ENCODE results near the gene PEX11B.

The PEX11B gene

GRCh38 chr1:145918144-145918991, at the start of gene PEX11B:
TSS of gene PEX11B (minus strand) at chr1:145918717. CDS start at chr1:145918688, 29 bp downstream.
- peak; percentile 86 for FAIRE-seq
- DNase-seq (ENCODE audit: insufficient read length, low spot score) = peak; percentile 67

DNA sequence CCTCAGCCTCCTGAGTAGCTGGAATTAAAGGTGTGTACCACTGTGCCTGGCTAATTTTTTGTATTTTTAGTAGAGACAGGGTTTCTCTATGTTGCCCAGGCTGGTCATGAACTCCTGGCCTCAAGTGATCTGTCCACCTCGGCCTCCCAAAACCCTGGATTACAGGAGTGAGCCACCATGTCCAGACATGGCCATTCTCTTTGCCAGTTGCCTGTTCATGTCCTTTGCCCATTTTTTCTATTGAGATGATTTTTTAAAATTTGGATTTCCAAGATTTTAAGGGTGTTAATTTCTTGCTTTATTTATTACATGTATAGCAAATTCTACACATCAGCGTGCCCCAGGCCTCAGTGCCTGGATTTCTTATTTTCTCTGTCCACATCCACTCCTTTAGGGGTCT, 48.8 kb upstream of the PEX11B start:
- FAIRE-seq (no peak), DNase-seq (ENCODE audit: insufficient read length, low spot score) (no peak)

DNA sequence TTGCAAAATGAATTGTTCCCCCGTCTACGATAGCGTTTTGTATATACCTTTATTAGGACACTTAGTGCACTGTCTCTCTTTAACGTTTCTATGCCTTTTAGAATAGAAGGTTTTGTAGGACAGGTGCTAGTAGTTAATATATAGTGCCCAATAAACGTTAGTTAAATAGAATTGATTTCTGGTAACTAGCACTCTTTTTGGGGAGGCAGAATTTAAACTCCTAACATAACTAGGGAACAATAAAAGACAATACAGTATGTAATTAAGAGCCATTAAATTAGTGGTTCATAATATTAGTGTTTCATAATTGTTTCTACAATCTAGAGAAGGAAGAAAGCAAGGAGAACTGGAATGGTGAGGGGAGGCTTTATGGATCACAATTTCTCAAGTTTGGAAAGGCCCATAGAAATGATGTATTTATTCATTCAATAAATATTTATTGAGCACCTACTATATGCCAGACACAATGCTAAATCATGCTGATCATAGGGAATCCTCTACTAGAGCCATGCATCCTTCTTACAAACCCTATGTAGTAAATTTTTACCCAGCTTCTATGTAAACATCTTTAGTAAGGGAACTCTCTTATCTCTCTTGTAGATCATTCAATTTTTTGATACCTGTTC, 46.7 kb upstream of the PEX11B start:
- FAIRE-seq (no peak), DNase-seq (ENCODE audit: insufficient read length, low spot score) (no peak)

DNA sequence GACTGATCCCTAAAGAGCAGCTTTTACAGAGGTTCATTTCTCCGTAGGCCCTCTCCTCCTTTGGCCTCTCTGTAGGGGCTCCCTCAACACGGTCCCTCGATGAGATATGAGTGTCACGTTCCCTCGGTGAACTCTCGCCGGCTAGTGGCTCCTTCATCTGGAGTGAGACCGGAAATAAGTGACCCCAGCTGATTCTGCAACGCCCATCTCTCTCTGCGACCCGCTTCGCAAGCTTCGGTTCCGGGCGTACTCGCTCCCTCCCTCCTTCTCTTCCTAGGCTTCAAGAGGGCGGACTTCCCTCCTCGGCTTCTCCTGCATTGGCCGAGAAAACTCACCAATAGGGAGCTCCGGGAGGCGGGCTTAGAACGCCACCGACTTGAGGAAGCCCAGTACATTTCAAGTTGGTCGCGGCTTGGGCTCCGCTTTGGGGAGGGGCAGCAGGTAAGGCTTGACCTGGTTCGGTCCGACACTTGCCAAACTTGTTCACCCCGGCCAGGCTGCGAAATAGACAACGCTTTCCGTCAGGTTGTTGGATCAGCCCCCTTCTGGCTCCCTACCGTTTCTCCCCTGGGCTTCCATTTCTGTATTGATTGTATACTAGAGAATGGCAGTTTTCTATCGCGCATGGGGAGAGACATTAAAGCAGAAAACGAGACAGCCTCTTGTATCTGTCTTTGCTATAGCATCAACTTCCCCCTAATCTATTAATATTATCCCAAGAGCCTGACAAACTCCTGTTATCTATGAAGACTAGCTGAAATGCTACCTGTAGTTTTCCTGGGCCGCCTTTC, 46.0 kb upstream of the PEX11B start, which contains the start of the genes ANKRD34A and POLR3GL:
Gene ANKRD34A, minus strand, starts transcription at position 248 of the 791 bp plus-strand sequence. CDS start 2,816 bp downstream, outside the sequence.
Gene POLR3GL, plus strand, starts transcription at position 363 of the 791 bp plus-strand sequence. CDS start 10,176 bp downstream, outside the sequence.
- peak; percentile 87 for DNase-seq (ENCODE audit: insufficient read length, low spot score)
- peak; percentile 95 for FAIRE-seq

DNA sequence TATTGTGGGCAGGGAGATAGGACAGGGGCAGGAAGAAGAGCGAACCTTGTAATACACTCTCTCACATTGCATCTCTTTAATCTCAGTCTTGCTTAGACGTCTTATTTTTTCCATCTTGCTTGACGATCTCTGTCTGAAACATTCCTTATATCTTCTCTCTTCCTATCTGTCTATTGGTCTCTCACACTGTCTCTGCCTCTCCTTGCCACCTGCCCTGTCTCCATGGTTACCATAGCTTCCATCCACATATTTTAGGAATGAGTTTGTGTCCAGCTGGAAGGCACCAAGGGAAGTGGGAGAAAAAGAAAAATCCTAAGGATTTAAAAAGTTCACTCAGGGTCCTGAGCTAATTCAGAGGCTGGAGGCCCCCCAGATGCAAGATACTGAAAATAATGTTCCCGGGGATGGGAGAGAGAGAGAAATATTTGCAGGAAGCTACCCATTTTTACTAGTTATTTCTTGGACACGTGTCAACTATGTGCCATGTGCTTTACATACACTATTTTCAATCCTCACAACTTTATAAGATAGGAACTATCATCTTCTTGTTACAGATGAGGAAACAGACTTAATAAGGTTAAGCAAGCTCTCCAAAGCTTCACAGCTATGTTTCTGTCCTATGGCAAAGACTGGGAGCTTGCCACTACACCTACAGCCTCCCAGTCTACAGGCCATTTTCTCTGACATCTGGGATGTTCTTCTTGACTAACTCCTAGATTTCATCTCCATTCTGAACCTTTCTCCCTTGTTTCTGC, 44.9 kb upstream of the PEX11B start:
- no peak for FAIRE-seq

DNA sequence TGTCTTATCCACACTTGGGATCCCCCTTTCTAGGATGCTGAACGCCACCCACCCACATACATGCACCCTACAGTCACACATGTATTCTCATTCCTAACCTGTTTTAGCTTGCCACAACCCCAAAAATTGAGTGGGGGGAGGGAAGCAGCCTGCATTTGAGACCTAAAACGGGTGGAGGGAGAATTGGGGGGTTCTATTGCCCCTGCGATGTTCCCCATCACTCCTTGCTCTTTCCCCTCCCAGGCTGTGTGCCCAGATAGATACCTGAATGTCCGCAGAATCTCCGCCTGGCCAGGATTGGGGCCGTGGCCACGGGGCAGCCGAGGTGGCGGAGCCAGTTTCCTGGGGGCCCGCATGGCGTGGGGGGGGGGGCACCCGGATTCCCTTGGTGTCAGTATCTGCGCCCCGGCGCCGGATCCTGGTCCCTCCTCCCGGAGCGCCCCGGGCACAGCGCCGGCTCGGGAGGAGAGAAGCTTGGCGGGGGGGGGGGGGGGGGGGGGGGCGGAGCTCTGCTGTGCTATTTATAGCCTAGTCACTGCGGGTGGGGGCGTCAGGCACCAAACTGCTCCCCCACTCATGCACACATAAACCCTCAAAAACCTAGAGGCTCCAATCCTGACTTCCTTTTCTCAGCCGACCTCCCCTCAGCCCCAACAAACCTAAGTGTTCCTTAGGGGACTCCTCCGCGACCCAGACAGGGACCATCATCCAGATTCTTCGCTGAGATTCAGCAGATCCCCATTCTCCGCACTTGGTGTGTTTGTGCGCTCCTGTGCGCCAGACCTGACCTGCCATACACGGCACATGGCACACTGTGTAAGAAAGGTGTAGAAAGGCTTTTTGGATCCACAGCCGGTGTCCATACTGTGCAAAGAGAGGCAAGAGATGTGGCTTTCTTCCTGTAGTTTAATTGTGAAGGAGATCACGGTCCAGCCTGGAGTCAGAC, 43.9 kb upstream of the PEX11B start:
- DNase-seq (ENCODE audit: insufficient read length, low spot score) (no peak), FAIRE-seq (no peak)

More for the DNA sequence above, 44.9 kb upstream of the PEX11B start:
- no peak for DNase-seq (ENCODE audit: insufficient read length, low spot score)

DNA sequence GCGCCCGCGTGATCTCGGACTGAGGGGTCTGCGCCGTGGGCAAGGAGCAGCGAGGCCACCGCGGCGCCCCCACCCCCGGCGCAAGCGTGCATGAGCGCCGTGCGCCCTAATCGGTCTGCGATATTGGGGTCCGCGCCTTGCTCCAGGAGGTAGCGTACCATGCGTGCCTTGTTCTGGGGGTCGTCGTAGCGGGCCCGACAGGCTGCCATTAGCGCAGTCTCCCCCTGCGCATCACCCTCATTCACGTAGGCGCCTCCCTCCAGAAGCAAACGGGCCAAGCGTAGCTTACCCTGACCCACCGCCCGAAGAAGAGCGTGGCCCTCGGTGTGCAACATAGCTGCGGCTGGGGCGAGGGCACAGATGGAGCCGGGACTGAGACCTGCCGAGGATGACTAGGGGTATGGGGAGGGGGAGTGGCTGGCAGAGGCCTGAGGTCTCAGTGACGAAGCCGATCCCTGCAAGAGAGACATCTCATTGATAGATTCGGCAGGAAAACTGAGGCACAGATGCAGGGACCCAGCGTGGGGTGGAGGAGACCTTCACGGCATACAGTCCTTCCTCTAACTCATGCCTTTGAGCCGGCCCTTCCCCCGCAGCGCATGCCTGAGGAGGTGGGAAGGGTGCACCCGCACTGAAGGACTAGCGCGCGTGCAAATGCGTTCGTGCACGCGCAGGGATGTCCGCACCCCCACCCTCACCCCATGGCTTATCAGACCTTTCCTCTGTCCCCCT, 43.1 kb upstream of the PEX11B start:
- FAIRE-seq = peak; percentile 53
- no peak for DNase-seq (ENCODE audit: insufficient read length, low spot score)

GRCh38 chr1:145961109-145961424, 42.5 kb upstream of the PEX11B start:
- DNase-seq (ENCODE audit: insufficient read length, low spot score) (no peak), FAIRE-seq (no peak)

- DNase-seq (ENCODE audit: insufficient read length, low spot score) = no peak
- peak; percentile 4 for FAIRE-seq
Measured at GRCh38 chr1:145960468-145961108, 42.1 kb upstream of the PEX11B start.

- FAIRE-seq = no peak
Measured at GRCh38 chr1:145959957-145960467, 41.5 kb upstream of the PEX11B start.

DNA sequence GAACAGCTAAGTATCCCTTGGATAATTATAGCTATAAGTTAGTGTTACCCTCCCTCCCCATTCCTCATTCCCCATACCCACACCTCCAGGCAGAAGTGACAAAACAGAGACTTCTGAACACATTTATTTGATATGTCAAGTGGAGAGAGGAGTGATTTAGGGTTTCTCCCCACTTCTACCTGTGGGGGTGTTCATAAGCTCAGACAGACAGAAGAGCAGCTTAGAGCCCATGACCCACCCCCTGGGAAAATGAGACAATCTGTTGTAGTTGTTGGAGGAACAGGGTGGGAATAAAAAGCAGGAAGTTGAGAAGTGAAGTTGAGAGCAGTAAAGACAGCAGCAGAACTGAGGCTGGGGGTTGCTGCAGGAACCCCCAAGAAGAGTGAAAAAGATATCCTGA, 40.8 kb upstream of the PEX11B start:
- no peak for FAIRE-seq

More at GRCh38 chr1:145959957-145960467, 41.5 kb upstream of the PEX11B start:
- DNase-seq (ENCODE audit: insufficient read length, low spot score) = no peak

DNA sequence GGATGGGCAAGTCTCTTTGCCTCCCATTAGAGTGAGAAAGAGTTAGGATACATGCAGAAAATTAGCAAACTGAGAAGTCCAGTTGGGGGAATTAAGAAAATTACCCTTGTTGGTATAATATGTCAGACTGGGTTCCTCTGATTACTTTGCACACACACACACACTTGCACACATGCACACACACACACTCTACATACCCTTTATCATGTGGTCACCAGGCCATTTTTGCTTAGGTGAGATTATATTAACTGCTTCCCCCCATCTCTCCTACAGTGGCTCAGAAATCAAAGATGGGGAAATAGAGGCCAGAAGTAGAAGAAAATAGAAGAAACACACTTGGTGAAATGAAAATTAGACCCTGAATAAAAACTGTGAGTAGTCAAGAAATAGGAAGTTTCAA, 40.2 kb upstream of the PEX11B start:
- FAIRE-seq (no peak), DNase-seq (ENCODE audit: insufficient read length, low spot score) (no peak)

More for the DNA sequence above, 40.8 kb upstream of the PEX11B start:
- DNase-seq (ENCODE audit: insufficient read length, low spot score) = no peak

DNA sequence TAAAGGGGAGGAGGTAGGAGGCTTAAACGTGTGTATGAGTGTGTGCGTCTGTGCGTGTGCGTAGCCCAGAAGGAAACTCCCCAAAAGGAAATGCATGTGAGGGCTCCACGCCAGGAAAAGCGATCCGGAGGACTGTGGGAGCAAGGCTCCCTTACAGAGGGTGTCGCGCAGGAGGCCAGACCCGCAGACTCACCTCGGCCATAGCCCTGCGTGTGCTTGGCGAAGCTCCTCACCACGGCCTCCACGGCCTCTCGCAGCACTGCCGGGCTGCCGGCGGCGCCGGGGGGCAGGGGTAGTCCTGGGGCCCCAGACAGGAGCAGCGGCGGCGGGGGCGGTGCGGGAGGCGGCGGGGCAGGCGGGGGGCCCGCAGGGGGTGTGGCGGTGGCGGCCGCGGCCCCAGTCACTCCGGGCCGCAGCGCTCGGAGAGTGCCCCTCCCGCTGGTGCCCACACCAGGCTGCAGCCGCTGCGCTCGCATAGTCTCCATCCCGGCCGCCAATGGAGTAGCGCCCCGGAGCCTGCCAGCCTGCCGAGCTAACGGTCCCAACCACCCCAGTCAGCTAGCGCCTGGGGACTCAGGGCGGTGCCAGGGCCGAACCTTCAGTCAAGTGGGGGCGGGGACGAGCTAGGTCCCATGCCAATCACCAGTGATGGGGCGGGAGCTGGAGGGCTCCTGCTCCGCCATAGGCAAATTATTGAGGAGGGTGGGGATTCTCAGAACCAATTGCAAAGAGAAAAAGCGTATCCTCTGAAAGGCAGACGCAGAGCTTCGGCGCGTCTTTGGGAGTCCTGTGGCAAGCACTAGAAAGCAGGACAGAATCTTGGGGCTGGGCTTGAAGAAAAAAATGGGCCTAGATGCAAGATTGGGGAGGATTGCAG, 39.2 kb upstream of the PEX11B start, which contains the start of gene LIX1L:
Gene LIX1L, minus strand, starts transcription at position 575 of the 877 bp plus-strand sequence. Its CDS starts 90 bp downstream, at position 485.
- peak; percentile 84 for FAIRE-seq
- peak; percentile 90 for DNase-seq (ENCODE audit: insufficient read length, low spot score)

- DNase-seq (ENCODE audit: insufficient read length, low spot score) (no peak), FAIRE-seq (no peak)
Measured at GRCh38 chr1:145956781-145957442, 38.4 kb upstream of the PEX11B start.

- FAIRE-seq (no peak), DNase-seq (ENCODE audit: insufficient read length, low spot score) (no peak)
Measured at GRCh38 chr1:145956361-145956760, 37.8 kb upstream of the PEX11B start.

GRCh38 chr1:145955436-145955835, 36.9 kb upstream of the PEX11B start:
- FAIRE-seq = no peak
- no peak for DNase-seq (ENCODE audit: insufficient read length, low spot score)

All from GM19239 (cell line).